ENCODE results near the gene MSI2.

MSI2 gene

DNA sequence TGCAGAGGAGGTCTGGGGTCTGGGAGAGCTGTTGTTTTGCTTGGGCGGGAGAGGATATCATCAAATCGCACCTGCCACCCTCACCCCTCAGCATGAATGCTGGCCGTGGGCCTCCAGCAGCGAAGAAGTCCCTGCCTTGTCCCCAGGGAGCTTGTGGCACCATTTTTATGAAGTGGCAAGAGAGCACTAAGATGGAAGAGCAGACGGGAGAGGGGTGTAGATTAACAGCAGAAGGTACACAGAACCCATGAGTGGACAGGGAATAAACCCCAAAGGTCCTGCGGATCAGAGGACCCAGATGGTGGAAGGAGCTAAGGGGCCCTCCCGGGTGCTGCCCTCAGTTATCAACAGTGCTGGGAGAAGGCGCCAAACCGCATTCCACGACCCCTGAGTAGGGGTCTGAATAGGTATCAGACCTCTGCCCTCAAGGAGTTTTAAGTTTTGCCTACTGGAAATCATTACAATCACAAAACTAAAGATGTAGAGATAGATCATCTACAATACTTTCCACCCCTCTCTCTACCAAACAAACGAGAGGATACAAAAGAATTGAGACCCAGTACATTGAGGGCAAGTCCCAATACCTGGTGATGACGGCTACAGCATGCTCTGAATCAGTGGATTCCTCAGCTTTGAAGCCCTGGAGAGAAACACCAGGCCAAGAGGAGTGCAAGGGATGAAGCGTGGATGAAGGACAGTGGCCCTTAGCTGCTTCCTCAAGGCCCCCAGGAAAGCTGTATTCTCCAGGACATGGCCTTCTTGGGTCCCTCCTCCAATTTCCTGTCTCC is 428.6 kb downstream of the MSI2 start:
- DNase-seq (ENCODE audit: low read depth) = no peak

DNA sequence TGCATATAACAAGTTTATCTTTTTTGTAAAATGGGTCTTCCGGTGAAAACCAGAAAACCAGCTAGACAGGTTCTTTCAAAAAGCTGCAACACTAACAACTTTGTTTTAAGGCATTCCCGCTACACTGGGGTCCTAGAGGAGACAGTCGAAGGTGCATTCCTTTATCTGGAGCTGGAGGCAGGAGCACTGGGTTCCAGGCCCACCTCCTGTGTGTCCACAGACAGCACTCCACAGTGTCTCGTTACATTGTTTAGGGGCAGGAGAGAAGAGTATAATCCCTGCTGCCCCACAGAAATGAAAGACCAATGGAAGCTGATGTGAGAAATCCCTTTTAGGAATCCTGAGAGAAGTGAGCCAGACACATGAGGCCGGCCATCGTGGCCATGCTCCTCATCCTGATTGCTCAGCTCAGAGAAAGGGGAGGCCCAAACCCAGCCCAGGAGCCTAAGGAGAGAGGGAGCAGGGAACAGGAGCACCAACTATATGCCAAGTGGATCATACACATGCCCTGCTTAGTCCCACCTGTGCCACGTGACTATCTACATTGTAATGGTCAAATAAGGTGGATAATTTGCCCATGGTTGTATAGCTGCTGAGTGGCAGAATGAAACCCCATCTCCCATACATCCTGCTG is 429.3 kb downstream of the MSI2 start:
- no peak for DNase-seq (ENCODE audit: low read depth)

GRCh38 chr17:57687642-57688041 is 431.3 kb downstream of the MSI2 start:
- DNase-seq (ENCODE audit: low read depth) = no peak

GRCh38 chr17:57689254-57689653 is 432.9 kb downstream of the MSI2 start:
- DNase-seq (ENCODE audit: low read depth) = no peak

- DNase-seq (ENCODE audit: low read depth) = no peak
These were observed 435.6 kb downstream of the MSI2 start for GRCh38 chr17:57691939-57692338.

DNA sequence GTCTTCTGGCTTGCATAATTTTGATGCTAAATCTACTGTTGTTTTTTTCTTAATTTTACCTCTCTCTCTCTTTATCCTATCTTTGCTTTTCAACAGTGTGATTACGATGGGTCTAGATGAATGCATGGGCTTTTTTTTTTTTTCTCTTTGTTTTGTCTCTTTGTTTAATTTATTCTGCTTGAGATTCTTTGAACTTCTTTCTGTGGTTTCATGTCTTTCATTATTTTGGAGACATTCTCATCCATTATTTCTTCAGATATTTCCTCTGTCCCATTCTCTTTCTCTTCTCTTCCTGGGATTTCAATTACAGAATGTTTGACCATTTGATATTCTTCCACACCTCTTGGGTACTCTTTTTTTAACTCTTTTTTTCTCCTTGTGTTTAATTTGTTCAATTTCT is 436.4 kb downstream of the MSI2 start:
- no peak for DNase-seq (ENCODE audit: low read depth)

DNA sequence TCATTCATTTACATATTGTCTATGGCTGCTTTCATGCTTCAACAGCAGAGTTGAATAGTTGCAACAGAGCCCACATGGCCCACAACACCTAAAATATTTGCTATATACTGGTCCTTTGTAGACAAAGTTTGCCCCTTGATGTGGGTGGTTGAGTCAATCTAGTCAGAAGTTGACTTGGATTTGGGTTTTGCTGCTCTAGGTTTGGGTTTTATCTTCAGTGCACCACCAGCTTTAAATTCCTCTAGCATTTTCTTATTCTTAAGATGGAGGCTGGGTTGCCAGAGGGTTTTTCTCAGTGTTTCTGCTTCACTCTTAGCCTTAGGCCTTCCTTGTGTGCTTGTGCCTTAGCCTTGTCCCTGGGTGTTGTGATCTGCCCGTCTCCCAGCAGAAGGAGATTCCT is 437.7 kb downstream of the MSI2 start:
- no peak for DNase-seq (ENCODE audit: low read depth)

GRCh38 chr17:57696050-57696449 is 439.7 kb downstream of the MSI2 start:
- DNase-seq (ENCODE audit: low read depth) = no peak

DNA sequence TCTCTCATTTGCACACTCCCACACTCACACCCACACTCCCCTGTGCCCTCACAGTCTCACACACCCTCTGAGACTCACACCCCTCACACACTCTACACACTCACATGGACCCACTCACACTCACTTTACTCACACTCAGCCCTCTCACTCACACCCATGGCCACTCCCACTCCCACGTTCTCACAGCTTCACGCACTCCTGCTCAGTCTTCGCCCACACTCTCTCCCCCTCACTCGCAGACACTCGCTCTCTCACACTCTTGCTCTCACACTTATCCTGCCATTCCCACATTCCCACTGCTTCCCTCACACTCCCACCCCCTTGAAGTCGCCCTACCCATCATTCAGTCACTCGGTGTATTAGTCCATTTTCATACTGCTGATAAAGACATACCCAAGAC is 440.9 kb downstream of the MSI2 start:
- DNase-seq (ENCODE audit: low read depth) = no peak

DNA sequence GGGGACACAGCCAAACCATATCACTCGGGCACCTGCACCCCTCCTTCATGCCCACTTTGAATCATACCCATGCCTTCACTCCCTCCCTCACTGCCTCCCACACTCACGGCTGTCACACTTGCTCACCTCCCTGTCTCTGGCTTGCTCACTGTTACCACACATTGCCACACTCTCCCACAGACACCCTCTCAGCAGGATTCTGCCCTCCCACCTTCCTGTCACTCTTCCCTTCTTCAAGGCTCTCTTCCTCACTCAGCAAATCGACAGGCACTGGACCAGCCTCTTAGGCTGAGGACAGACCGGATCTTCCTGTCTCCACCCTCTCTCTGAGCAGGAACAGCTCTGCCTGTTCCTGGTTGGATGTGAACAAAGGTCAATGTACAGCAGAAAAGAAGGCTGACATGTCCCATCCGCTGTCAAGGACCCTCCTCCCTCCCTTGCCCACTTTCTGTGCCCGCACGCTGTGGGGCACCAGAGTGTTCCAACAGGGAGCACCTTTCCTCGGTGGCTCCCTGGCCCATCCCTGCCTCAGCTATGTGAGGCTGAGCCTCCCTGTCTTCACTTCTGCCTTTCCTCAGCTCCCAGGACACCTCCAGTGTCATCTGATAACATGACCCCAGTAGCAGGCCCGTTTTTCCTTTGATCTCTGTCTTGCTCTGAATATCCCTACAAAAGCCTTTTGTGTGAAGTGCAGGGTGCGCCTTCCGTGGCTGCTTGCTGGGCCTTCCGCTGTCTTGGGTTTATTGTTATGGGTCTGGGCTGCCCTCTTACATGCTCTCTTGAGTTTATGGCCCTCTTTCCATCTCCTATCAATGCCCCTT is 441.8 kb downstream of the MSI2 start:
- DNase-seq (ENCODE audit: low read depth) = no peak

GRCh38 chr17:57699751-57700219 is 443.5 kb downstream of the MSI2 start:
- no peak for DNase-seq (ENCODE audit: low read depth)

DNA sequence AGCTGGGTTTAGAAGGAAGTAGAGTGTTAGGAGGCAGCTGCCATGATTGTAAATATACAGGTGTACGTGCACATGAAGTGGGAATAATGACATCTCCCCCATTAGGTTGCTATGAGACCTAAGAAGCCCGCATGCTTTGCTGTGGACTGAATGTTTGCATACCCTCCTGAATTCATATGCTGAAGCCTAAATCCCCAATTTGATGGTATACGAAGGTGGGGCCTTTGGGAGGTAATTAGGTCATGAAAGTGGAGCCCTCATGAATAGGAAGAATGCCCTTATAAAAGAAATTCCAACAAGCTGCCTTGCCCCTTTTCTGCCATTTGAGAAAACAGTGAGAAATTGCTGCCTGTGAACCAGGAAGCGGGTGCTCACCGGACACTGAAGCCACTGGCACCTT is 444.8 kb downstream of the MSI2 start:
- no peak for DNase-seq (ENCODE audit: low read depth)

DNA sequence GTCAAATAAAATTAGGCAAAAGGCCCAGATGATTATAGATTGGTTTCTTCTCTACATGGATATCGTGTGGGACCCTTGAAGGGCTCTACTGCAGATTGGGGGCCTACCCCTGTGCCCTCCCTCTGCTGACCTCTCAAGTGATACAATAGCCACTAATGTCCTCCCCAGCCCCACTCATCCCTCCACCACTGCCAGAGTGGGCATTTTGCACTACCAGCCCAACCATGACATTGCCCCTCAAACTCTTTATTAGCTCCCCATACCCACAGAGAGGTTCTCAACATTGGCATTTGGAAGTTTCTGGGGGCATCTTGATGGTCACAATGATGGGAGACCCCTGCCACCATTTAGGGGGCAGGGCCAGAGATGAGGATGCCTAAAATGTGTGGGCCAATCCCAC is 446.9 kb downstream of the MSI2 start:
- no peak for DNase-seq (ENCODE audit: low read depth)

- no peak for DNase-seq (ENCODE audit: low read depth)
These were observed 448.1 kb downstream of the MSI2 start for GRCh38 chr17:57704448-57704847.

- DNase-seq (ENCODE audit: low read depth) = no peak
These were observed 449.8 kb downstream of the MSI2 start for GRCh38 chr17:57705921-57706695.

- DNase-seq (ENCODE audit: low read depth) = no peak
These were observed 450.4 kb downstream of the MSI2 start for GRCh38 chr17:57706761-57707160.

DNA sequence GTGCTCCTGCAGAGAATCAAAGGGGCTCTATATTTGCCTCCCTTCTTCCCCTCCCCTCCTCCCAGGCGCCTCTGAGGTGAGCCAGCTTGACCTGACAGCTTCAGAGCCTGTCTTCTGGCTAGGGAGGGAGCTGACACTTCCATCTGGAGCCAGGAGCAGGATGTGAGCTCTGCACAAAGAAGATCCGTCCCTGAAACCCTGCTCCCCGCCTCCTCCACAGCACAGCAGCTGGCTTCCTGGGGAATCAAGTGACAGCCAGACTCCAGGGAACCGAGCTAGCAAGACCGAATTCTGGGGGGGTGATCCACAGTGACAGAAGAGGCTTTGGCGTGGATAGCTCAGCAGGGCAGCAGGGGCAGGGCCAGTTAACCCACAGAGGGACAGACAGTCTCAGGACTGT is 451.6 kb downstream of the MSI2 start:
- DNase-seq (ENCODE audit: low read depth) = no peak

- no peak for DNase-seq (ENCODE audit: low read depth)
These were observed 452.1 kb downstream of the MSI2 start for GRCh38 chr17:57708410-57708809.

DNA sequence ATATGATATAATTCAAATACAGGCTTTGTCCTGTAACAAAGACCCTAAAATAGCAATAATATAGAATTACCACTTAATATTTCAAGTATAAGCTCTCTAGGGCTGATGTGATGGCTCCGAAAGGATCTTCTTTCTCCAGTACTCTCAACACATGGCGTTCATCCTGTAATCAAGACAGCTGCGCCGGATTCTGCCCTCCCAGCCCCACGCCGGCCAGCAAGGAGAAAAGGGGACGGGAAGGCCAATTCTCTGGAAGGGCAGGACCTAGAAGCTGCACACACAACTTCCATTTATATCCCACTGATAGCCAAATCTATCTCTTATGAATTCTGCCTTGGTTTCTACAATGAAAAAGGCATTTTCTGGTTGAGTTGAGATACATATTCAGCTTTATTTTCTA is 456.8 kb downstream of the MSI2 start:
- DNase-seq (ENCODE audit: low read depth) = no peak

DNA sequence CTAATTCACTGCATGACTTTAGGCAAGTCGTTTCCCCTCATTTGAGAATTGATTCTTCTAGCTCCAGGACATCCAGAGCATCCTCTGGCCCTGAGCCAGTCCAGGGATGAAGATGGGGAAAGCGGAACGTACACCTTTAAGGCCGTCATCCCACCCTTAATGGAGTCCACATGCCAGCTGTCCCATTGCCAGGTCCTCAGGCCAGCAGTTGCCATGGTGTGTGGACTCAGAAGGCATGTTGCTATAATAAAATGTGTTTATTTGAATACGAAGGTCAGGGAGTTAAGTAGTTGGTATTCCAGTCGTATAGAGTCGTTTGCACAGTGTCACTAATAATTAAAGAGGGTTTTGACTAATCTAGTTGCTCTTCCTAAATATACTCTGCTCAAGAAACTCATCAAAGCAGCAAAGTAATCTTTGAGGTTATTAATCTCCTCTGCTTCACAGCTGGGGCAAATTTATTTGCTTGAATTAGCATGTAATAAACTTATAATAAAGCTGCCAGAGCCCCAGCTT is 458.4 kb downstream of the MSI2 start:
- DNase-seq (ENCODE audit: low read depth) = no peak

- DNase-seq (ENCODE audit: low read depth) = no peak
These were observed 459.7 kb downstream of the MSI2 start for GRCh38 chr17:57715981-57716380.

DNA sequence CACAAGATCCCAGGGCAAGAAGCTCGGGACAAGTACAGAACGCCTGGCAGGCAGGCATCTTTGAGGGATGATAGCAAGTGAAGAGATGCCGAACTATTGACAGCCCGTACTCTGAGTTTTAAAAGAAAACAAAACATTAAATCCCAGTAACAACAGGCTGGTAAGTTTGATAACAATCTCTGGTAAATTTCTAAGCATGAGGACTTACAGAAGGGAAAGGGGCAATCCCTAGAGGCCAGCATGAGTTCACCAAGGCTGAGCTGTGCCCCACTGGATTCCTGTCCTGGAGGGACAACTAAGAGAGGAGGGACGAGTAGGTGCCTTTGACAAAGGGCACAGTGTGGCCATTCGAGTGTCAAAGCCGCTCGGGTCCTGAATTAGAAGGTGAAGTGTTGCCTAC is 462.6 kb downstream of the MSI2 start:
- no peak for DNase-seq (ENCODE audit: low read depth)
